GM19455 (cell line): ENCODE results near the gene CD1D.
"Not testable (repeated sequence)": the region's sequence is repeated elsewhere in the genome, so short reads cannot be mapped to it uniquely, and the experiment has no call there.

Experiments used
- ATAC-seq: cut with Tn5 transposase; IDR thresholded peaks from one replicate; pipeline ENCODE4 v1.9.1; 2021; ENCODE audit not compliant: unreplicated experiment

CD1D gene

DNA sequence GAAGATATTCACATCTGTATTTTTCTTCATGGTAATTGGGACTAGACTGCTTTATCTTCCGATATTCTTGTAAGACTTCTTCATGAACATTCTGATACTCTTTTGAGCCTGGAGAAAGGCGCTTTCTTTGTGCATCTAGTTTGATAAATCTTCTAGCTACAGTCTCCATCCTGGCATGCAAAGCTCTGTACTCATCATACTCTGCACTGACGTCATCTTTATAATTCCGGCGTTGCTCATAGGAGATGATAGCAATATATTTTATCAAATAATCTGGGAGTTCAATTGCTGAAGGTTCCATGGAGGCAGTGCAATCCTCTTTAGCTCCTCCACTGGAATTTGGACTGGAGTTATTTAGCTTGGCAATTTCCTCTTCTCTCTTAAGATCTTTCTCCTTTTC, 4.8 kb upstream of the CD1D start:
- ATAC-seq: not testable (repeated sequence)

- ATAC-seq: no peak
These were observed 4.3 kb upstream of the CD1D start for GRCh38 chr1:158176399-158176798.

GRCh38 chr1:158176849-158177699, 3.6 kb upstream of the CD1D start:
- ATAC-seq: not testable (repeated sequence)

GRCh38 chr1:158177700-158178450, 2.8 kb upstream of the CD1D start:
- no peak for ATAC-seq

DNA sequence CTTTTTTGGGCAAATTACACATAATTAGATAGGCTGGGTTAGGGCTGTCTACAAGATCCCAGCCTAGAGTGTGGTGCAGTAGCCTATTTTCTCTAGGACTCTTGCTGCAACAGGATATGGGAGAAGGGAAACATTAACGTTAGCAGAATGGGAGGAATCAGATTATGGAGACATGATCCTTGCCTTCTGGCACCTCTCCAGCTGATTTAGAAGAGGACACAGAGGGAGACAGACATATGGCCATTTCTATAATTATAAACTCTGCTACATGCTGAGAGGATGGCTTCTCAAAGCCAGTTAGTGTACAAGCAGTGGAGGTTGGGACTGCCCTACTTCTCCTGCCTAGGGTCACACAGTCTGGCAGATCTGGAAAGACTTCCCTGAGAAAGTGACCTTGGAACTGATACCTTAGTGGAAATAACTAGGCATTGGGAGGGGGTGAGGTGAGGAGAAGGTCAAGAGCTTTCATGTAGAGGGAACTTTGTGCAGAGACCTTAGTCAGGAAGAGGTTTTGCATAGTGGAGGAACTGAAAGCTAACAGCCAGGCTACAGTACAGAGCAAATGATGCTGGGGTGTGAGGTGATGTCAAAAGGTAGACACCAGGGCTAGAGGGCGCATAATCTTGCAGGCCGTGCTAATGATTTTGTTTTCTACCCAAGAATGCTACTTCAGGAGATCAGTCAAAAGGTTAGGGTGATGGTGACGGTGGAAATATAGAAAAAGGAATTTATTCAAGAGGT, 1.2 kb upstream of the CD1D start:
- peak; percentile 89 for ATAC-seq

DNA sequence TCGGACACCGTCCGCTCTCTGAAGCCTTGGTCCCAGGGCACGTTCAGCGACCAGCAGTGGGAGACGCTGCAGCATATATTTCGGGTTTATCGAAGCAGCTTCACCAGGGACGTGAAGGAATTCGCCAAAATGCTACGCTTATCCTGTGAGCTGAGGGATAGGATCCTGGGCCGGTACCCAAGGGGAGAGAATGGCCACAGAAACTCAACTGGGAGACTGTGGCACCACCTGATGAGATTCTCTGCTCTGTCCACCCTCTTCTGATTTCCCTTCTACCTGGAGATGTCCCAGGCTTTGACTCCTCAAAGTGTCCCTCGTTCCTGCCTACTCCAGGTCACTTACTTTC, 855 bp downstream of the CD1D start:
- ATAC-seq: no peak

DNA sequence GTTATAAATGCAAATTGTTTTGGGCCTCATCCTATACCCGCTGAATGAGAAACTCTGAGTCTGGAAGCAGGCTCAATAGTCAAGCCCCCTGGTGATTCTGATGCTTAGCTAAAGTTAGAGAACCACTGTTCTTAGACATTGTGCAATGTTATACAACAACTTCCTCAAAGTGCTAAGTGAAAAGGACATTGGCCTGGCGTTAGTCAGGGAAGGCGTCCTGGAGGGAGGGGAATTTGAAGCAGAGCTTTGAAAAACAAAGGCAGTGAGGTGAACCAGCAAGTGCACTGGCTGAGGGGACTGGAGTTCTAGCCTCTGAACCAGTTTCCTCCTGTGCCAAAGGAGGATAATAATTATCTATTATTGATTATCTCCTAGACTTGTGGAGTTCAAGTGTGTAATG, 5.1 kb downstream of the CD1D start:
- no peak for ATAC-seq

GRCh38 chr1:158186180-158186579, 5.5 kb downstream of the CD1D start:
- no peak for ATAC-seq

GRCh38 chr1:158188611-158189010, 7.9 kb downstream of the CD1D start:
- no peak for ATAC-seq

DNA sequence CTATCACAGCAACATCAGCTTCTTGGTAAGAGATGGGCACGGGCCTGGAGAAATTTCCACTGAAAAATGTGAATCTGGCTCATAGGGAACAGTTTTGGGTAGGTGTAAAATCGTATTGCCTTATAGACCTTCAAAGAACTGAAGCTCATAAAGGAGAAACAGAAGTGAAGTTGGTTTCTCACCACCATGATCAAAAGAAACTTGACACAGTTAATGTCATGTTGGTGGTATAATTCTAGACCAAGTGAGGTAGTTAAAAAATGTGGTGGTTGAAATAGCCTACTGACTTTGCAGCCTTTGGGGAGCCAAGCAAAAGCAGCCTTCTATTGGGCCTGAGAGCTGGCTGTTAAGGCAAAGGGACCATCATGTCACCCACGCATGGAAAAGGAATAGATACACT, 8.9 kb downstream of the CD1D start:
- ATAC-seq: no peak

- ATAC-seq: no peak
These were observed 10.6 kb downstream of the CD1D start for GRCh38 chr1:158191299-158191698.

- no peak for ATAC-seq
These were observed 15.8 kb downstream of the CD1D start for GRCh38 chr1:158196461-158196860.

DNA sequence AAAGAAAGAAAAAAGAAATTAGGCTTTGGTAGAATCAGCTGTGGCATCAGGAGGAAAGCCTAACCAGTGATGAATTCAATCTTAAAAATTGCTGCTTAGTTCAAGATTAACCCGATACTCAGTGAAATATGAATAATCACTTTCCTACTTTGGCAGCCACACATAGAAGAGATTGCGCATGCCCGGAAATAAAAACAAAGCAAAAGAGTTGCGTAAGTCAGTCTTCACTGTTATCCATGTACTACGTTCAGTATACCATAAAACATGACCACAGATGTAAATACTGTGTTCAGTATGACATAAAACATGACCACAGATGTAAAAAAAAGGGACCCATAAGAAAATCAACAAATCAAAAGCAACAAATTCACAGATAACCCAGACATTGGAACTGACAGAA, 19.2 kb downstream of the CD1D start:
- no peak for ATAC-seq

DNA sequence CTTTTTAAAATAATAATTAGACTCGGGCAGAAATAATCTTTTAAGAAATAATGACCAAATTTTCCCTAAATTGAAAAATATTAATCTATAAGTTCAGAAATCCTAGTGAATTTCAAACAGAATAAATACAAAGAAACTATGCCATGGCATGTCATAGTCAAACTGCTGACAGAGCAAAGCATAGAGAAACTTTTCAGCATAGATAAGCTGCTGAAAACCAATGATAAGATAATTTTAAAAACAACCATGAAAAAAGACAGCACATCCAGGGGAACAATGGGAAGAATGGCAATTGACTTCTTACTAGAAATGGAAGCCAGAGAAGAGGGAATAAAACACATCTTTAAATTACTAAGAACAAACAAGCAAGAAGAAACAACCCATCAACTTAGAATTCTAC, 19.8 kb downstream of the CD1D start:
- ATAC-seq: no peak

- peak; percentile 66 for ATAC-seq
These were observed 23.2 kb downstream of the CD1D start for GRCh38 chr1:158203693-158204457.

GRCh38 chr1:158204458-158204827, 23.7 kb downstream of the CD1D start:
- ATAC-seq: no peak

- ATAC-seq: no peak
These were observed 28.0 kb downstream of the CD1D start for GRCh38 chr1:158208586-158209116.

GRCh38 chr1:158212320-158212719, 31.6 kb downstream of the CD1D start:
- no peak for ATAC-seq

GRCh38 chr1:158223445-158223844, 42.8 kb downstream of the CD1D start:
- not testable (repeated sequence) for ATAC-seq

DNA sequence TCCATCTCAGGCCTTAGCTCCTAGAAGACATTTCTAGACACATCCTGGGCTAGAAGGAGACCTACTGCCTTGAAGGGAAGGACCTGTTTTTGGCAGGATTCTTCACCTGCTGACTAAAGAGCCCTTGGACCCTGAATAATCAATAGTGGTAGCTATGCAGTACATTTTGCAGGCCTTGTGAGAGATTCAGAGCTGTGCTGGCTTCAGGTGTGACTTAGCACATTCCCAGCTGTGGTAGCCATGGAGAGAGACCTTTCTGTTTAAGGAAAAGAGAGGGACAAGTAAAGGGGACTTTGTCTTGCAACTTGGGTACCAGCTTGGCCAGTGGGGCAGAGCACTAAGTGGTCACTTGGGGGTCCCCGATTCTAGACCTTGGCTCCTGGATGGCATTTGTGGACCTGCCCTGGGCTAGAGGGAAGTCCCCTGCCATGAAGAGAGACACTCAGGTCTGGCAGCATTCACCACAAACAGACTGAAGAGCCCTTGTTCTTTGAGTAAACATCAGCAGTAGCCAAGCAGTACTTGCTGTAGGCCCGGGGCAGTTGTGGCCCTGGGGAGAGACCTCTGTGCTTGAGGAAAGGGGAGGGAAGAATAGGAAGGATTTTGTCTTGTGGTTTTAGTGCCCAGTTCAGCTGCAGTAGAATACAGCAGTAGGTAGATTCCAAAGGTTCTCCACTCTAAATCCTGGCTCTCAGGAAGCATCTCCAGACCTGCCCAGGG, 47.4 kb downstream of the CD1D start:
- ATAC-seq: no peak
